ENCODE results near the gene CACNA1D.

- TF ChIP-seq GATA2 (IDR thresholded peaks at IDR 0.05; ENCODE audit: low read depth, low read length) = no peak
- no peak for TF ChIP-seq GATA3 (IDR thresholded peaks at IDR 0.05; ENCODE audit: low read depth, low read length)
Observed at GRCh38 chr3:53534676-53535400, 40.4 kb downstream of the CACNA1D start.

Data from SH-SY5Y (cell line).